Dedifferentiated amniotic fluid mesenchymal stem cell (primary cell): ENCODE results near the gene PPARA.
"Not testable (repeated sequence)": the region's sequence is repeated elsewhere in the genome, so short reads cannot be mapped to it uniquely, and the experiment has no call there.

ENCODE experiments used
- DNase-seq: peaks from one replicate; pipeline ENCODE4 v3.0.0-alpha.2; 2016; ENCODE audit errors: extremely low spot score

Gene PPARA

DNA sequence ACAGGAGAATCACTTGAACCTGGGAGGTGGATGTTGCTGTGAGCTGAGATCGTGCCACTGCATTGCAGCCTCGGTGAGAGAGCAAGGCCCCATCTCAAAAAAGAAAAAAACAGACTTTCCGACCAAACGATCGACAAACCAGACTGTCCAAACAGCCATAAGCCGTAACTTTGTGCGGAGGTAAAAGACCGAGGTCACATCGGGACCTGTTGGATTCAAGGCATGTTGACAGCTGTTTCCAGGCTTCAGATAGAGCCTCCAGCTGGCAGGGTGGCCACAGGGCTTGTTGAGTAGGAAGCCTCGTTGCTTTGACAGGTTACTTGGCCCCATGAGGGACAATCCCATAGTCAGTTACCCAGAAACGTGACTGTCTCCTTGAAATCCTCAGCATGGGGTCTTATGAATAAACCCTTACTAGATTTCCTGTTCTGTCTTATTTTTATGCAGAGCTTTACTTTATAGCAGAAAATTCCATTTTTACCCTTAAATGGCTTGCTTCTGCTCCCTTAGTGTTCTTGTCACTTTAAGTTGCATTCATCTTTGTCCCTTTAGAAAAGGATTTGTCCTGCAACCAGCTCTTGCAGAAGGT is 22.3 kb downstream of the PPARA start:
- no peak for DNase-seq

- DNase-seq = no peak
Measured at GRCh38 chr22:46173152-46173551, 22.8 kb downstream of the PPARA start.

DNA sequence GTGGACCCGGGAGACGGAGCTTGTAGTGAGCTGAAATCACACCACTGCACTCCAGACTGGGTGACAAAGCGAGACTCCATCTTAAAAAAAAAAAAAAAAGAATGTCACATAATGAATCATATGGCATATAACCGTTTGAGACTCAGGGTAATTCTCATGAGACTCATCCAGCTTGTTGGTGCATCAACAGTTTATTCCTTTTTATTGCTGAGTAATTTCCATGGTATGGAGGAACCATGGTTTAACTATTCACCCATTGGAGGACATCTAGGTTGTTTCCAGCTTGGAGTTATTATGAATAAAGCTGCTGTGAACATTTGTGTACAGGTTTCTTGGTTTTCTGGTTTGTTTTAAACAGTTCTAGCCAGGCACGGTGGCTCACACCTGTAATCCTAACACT is 25.3 kb downstream of the PPARA start:
- peak; percentile 30 for DNase-seq

GRCh38 chr22:46176508-46177003 is 26.2 kb downstream of the PPARA start:
- no peak for DNase-seq

GRCh38 chr22:46178755-46179505 is 28.6 kb downstream of the PPARA start:
- no peak for DNase-seq

DNA sequence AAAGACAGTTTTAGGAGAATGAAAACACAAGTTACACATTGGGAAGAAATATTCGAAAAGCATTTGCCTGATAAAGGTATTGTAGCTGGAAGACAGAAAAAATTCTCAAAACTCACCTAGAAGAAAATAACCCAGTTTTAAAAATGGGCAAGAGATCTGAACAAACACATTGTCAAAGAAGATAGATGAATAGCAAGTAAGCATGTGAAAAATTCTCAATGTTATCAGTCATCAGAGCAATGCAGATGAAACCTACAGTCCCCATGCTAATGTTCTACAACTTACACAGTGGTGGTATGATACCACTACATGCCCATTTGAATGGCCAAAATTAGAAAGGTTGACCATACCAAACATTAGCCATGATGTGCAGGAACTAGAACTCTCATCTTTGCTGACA is 29.4 kb downstream of the PPARA start:
- DNase-seq = no peak

DNA sequence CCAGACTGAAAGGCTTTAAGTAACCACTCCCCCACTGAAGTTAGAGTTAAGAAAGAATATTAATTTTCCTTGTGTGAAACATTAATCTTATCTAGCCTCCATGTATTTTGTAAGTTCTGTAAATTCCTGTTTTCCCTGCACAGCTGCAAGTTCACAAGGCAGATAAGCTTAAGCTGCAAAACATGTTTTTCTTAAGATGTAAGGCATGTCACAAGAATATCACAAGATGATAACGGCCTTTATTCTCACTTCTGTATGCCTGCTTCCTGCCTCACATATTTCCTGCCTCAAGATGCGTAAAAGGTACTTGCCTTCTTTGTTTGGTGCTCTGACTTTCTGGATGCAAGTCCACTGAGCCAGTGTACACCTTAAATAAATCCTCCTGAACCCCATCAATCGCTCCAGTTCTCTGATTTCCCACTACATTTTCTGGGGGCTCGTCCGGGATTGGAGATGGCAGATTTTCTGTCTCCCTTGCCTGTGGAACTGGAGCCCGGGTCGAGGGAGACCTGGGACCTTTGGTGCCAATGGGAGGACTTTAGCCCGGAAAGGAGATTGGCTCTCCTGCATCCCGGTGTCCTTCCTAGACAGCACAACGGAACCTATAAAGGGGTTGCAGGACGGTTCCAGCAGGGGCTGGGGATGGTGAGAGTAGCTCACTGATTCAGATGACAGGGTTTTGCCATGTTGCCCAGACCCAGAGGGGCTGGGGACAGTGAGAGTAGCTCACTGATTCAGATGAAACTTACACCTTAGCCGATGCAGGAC is 30.2 kb downstream of the PPARA start:
- DNase-seq = no peak

- DNase-seq = no peak
Measured at GRCh38 chr22:46183733-46184132, 33.4 kb downstream of the PPARA start.

- DNase-seq = no peak
Measured at GRCh38 chr22:46185283-46185682, 35.0 kb downstream of the PPARA start.

- DNase-seq = no peak
Measured at GRCh38 chr22:46187862-46188261, 37.5 kb downstream of the PPARA start.

DNA sequence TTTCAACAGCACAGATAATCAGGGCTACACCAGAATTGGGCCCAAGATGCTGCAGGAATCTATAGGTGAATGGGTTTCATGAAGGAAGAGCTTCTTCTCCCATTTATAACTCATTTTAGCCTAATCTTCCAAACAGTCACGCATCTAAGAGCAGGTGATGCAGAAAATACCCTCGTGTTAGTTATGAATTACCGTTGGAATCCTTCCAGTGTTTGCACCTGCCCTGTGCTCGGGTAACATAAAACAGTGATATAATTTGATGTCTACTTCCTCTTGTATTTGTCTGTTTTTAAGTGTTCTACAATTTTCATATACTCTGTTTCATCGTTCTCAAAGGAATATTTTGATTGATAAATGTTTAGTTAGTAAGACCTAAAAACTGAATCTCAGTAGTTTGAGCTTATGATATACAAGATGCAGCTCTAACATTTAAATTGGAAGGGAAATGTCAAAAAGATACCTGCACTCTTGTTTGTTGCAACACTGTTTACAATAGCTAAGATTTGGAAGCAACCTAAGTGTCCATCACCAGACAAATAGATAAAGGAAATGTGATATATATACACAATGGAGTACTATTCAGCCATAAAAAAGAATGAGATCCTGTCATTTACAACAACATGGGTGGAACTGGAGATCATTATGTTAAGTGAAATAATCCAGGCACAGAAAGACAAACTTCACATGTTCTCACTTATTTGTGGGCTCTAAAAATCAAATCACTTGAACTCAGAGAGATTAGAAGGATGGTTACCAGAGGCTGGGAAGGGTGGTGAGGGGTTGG is 42.1 kb downstream of the PPARA start:
- no peak for DNase-seq

DNA sequence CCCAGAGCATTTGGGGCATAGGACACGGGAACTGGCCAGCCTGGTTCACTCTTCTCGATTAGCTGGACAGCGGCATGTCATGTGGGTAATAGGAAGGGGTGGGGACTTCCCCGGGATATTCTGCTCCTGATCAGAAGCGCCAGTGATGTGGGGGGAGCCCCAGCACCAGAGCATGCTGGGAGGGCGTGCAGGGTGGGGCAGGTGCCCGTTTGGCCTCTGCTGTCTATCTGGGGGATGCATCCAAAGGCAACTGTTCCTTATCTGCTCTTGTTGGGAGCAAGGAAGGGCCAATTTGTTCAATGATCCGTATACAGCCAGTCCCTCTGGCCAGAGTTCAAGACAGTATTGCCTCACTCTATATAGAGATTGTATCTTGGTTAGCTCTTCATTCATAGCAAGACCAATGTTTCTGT is 43.6 kb downstream of the PPARA start:
- no peak for DNase-seq

- no peak for DNase-seq
Measured at GRCh38 chr22:46195487-46196165, 45.3 kb downstream of the PPARA start.

GRCh38 chr22:46196278-46196677 is 46.0 kb downstream of the PPARA start:
- DNase-seq = no peak

DNA sequence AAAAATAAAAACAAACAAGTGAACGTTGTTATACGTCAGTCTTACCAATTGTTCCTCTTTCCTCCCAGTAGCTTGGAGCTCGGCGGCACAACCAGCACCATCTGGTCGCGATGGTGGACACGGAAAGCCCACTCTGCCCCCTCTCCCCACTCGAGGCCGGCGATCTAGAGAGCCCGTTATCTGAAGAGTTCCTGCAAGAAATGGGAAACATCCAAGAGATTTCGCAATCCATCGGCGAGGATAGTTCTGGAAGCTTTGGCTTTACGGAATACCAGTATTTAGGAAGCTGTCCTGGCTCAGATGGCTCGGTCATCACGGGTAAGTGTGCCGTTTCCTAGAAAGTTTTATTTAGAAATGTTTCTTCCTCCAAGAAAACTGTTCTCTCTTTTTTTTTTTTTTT is 47.9 kb downstream of the PPARA start:
- DNase-seq = no peak

- DNase-seq = not testable (repeated sequence)
Measured at GRCh38 chr22:46198806-46199205, 48.5 kb downstream of the PPARA start.

- DNase-seq = no peak
Measured at GRCh38 chr22:46201059-46201757, 50.9 kb downstream of the PPARA start.

- no peak for DNase-seq
Measured at GRCh38 chr22:46202897-46203600, 52.7 kb downstream of the PPARA start.

DNA sequence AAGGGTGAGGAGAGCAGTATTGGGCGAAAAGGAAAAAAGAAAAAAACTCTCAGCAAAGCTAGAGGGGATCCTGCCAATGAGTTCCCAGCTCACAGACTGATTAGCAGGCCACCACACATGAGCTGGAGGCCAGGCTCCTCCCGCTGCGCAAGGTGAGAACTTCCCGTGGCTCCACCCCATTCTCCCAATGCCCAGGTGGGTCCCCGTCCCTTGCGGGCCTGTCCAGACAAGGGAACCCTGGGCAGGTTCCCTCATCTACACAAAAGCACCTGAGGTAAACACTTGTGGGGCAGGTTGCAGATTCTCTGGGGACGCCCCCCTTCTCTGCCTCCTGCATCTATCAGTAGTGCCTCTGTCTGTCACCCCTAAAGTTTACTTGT is 53.3 kb downstream of the PPARA start:
- DNase-seq = no peak

DNA sequence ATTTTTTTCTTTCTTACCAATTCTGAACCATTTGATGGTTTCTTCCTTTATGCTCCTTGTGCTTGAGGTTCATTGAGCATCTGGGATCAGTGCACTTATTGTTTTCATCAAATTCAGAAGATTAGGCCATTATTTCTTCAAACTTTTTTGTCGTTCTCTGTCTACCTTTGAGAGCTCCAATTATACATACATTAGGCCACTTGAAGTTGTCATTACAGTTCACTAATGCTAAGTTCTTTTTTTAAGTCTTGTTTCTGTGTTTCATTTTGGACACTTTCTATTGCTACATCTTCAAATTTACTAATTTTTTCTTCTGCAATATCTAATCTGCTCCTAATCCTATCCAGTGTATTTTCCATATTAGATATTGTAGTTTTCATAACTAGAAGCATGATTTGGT is 58.9 kb downstream of the PPARA start:
- DNase-seq = no peak
